ENCODE results near the gene ZIC1.

DNA sequence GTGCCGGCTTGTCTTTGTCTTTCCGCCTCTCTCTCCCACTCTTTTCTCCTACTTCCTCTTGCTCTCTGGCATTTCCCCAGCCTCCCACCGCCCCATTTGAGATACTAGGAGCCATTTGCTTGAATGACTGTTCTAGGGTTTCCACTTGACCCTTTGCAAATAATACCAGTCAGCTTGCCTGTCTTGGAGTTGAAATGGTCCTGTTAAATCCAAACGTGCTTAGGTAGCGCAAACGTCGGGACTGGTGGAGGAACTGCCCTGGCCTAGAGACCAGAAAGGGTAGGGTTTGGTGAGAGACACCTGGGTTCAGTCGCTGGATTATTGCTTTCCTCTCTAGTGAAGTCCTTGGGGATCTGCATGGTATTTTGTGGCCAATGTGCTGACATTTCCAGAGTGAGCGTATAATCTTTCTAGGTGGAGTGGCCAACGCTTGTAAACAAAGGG is 10.6 kb downstream of the ZIC1 start:
- no peak for TF ChIP-seq GATA3 (IDR thresholded peaks at IDR 0.05; ENCODE audit: low read depth, low read length)
- no peak for TF ChIP-seq GATA2 (IDR thresholded peaks at IDR 0.05; ENCODE audit: low read depth, low read length)
